ENCODE data around the gene ABCF1. TPM values are rescaled to one million over a fixed set of nuclear protein-coding genes. Genes with fewer than 3 reads are reported as not detected.
"Not testable (repeated sequence)": the region's sequence is repeated elsewhere in the genome, so short reads cannot be mapped to it uniquely, and the experiment has no call there.

ABCF1 gene
- total and polyA plus RNA-seq, 9 of the 15 experiments (the other 6 are each of a cell fraction or from before 2014, with no cell fraction given): 41.6 to 193 (median 102) TPM

- peak; percentile 71 for TF ChIP-seq E2F8 (IDR thresholded peaks at IDR 0.05; ENCODE audit: low read depth, partially characterized antibody)
- TF ChIP-seq XRCC5 (IDR thresholded peaks at IDR 0.05; ENCODE audit: low read depth, low read length): peak; percentile 65; the same call in 1 of the 2 replicates
- peak in 1 of 2 experiments; percentile 30; a peak in 1 of 4 replicates for TF ChIP-seq MNT (conservative IDR thresholded peaks at IDR 0.05)
- TF ChIP-seq POLR2AphosphoS2 (IDR thresholded peaks at IDR 0.05; ENCODE audit: low read length): peak; percentile 89
- peak; percentile 46 to 67; a peak in 1 of 4 replicates for TF ChIP-seq ARNT (IDR thresholded peaks at IDR 0.05)
- TF ChIP-seq REST (IDR thresholded peaks at IDR 0.05; ENCODE audit: borderline replicate concordance): peak; percentile 69
- not testable (repeated sequence) for TF ChIP-seq REST (CRISPR knock-in tag; IDR thresholded peaks at IDR 0.05; ENCODE audit: low read depth); TEAD4 (CRISPR knock-in tag; IDR thresholded peaks at IDR 0.05; ENCODE audit: borderline replicate concordance)
- peak; percentile 25; the same call in 1 of the 2 replicates for TF ChIP-seq TEAD4 (IDR thresholded peaks at IDR 0.05; ENCODE audit: low read length)
- TF ChIP-seq POLR2B (IDR thresholded peaks at IDR 0.05; ENCODE audit: low read depth, partially characterized antibody): peak; percentile 53
- TF ChIP-seq POLR2A (conservative IDR thresholded peaks at IDR 0.05): peak; percentile 40; the same call in 1 of the 2 replicates
- TF ChIP-seq ZFX (CRISPR knock-in tag; IDR thresholded peaks at IDR 0.05): peak; percentile 84
- peak; percentile 37; the same call in 1 of the 2 replicates for TF ChIP-seq DEAF1 (CRISPR knock-in tag; IDR thresholded peaks at IDR 0.05)
Measured at GRCh38 chr6:30597315-30598144, 26.3 kb downstream of the ABCF1 start (continued).

Data from K562 (cell line).